GM19395 (cell line): ENCODE data around the gene SERPINB1.

ENCODE experiments used
- ATAC-seq: cut with Tn5 transposase; IDR thresholded peaks from one replicate; pipeline ENCODE4 v1.9.1; 2021; ENCODE audit warnings: mild to moderate bottlenecking, moderate library complexity; ENCODE audit not compliant: unreplicated experiment

SERPINB1 gene

DNA sequence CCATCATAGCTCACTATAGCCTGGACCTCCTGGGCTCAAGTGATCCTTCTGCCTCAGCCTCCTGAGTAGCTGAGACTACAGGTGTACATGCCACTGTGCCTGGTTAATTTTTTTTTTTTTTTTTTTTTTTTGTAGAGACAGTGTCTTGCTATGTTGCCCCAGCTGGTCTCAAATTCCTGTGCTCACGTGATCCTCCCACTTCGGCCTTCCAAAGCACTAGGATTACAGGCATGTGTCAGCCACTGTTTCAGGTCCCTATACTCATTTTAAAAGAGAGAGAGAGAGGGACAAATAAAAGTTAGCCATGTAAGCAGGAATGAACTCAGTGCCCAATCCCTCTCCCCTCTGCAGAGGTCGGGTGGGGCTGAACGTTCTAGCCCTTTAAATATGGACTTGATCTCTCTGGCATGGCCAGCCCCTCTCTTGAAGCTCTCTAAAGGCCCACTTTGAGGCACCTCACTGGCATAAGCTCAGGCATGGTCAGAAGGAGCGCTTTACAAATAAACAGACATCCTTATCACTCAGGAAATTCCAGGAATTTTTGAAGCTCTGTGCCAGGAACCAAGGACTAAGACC, 9.0 kb upstream of the SERPINB1 start:
- no peak for ATAC-seq

- no peak for ATAC-seq
Measured at GRCh38 chr6:2848851-2849250, 7.2 kb upstream of the SERPINB1 start.

DNA sequence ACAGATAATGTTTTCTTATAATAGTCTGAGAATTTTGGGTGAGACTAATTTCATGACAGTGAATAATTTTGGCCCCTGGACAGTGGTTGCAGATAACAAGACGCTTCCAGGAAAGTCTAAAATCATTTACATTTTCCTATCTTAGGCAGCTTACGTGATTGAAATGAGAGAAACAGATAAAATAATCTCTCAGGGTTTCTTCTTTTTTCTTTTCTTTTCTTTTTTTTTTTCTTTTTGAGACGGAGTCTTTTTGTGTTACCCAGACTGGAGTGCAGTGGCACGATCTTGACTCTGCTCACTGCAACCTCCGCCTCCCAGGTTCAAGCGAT, 4.2 kb upstream of the SERPINB1 start:
- no peak for ATAC-seq

DNA sequence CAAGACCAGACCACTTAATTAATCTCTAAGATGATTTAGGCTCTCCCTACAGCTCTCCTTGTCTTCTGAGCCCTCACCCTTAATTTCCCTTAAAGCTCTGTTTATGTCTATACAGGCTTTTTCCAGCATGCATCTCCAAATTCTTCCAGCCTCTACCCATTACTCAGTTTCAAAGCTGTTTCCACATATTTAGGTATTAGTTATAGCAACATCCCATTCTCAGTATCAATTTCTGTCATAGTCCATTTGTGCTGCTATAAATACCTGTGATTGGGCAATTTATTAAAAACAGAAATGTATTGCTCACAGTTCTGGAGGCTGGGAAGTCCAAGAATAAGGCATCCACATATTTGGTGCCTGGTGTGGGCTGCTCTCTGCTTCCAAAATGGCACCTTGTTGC, 2.3 kb upstream of the SERPINB1 start:
- ATAC-seq: no peak

GRCh38 chr6:2843138-2843740, 1.6 kb upstream of the SERPINB1 start:
- ATAC-seq: no peak

GRCh38 chr6:2842139-2842552, 483 bp upstream of the SERPINB1 start:
- no peak for ATAC-seq

- ATAC-seq: no peak
Measured at GRCh38 chr6:2840749-2841061, 958 bp downstream of the SERPINB1 start.

DNA sequence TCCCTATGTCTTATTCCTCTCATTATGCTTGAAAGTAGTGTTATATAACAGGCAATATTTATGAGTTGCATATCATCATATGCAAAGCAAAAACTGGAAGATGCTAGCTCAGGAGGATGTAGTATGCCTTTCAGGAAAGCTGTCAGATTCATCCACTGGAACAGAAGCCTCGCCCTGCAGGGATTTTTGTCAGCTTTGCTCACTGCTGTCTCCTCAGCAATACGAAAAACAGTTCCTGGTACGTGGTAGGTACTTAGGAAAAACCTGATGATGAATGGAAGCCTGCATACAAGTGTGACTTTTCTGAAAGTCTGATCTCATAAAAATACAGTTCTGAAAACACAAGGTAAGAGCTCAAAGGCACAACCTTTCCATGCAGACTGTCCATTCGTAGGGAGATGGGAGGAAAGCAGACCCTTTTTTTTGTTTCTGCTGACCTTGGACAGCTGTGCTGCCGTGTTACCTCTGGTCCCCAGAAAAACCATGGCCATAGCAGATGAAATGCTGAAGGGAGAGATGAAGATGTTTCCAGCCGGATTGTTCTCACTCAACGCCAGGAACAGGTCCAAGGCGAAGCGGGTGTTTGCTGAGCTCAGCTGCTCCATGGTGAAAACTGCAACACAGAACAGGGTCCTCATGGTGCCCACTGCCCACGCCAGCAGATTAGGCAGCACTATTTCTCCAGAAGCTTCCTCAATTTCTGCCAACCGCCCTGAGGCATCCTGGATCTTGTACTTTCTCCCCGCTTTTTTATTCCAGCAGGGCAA, 1.5 kb downstream of the SERPINB1 start:
- ATAC-seq: no peak

- no peak for ATAC-seq
Measured at GRCh38 chr6:2839195-2839981, 2.3 kb downstream of the SERPINB1 start.

- no peak for ATAC-seq
Measured at GRCh38 chr6:2838251-2838650, 3.4 kb downstream of the SERPINB1 start.

DNA sequence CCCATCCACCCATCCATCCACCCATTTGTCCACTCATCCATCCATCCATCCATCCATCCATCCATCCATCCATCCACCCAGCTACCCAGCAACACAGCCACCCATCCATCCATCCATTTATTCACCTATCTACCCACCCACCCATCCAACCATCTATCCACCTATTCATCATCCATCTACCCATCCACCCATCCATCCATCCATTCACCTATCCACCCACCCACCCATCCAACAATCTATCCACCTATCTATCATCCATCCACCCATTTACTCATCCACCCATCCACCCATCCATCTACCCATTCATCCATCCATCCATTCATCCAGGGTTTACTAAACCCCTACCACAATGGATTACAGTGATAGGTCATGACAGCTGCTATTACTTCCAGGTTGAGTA, 7.4 kb downstream of the SERPINB1 start:
- no peak for ATAC-seq

- no peak for ATAC-seq
Measured at GRCh38 chr6:2831392-2831791, 10.3 kb downstream of the SERPINB1 start.

- no peak for ATAC-seq
Measured at GRCh38 chr6:2830183-2830582, 11.5 kb downstream of the SERPINB1 start.

- no peak for ATAC-seq
Measured at GRCh38 chr6:2829253-2829652, 12.4 kb downstream of the SERPINB1 start.

DNA sequence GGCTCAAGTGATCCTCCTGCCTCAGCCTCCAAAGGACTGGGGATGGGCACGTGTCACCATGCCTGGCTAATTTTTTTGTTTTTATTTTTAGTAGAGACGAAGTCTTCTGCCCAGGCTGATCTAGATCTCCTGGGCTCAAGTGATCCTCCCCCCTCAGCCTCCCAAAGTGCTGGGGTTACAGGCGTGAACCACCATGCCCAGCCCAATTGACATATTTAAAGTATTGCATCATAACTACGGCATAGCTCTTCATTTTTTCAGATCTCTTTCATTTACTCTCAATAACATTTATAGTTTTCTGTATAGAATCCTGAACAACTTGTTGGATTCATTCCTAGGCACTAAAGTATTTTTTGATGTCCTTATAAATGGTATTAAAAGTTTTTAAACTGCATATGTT, 13.0 kb downstream of the SERPINB1 start:
- ATAC-seq: no peak

GRCh38 chr6:2827142-2827541, 14.5 kb downstream of the SERPINB1 start:
- ATAC-seq: no peak

- ATAC-seq: no peak
Measured at GRCh38 chr6:2826131-2826530, 15.5 kb downstream of the SERPINB1 start.

DNA sequence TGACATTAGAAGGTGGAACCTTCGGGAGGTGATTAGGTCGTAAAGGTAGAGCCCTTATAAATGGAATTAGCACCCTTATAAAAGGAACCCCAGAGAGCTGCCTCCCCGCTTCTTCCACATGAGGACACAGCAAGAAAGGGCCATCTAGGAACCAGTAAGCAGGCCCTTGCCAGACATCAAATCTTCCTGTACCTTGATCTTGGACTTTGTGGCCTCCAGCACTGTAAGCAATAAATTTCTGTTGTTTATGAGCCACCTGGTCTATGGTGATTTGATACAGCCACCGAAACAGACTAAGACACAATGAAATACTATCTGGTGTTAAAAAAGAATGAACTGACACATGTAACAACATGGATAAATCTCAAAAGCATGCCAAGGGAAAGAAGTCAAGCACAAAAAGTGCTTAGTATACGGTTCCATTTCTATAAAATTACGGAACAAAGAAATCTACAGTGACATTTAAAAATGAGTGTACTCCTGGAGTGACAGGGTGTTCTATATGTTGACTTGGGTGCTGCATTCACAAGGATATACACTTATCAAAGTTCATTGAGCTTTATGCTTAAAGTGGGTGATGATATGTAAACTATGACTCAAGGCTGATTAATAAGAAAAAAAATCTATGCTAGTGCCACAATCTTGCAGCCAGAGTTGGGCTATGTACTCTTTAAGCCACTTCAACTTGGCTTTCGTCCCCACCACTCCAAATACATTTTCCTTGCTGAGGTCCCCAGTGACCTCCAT, 18.4 kb downstream of the SERPINB1 start:
- ATAC-seq: no peak

DNA sequence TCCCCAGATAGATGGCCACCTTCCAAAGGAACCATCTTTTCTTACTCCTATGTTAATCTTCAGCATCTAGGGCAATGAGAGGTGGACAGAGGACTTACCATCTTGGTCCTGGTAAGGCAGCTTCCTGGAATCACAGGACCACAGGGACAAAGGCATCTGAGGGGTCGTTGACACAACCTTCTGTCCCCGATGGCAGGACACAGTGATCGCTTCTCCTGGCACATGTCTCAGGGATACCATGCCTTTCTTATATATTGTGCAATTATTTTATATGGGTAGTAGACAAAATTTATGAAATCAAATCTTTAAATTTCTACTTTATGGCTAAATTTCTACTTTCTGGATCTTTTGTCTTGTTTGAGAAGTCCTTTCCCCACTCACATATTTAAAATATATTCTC, 20.1 kb downstream of the SERPINB1 start:
- ATAC-seq: no peak

DNA sequence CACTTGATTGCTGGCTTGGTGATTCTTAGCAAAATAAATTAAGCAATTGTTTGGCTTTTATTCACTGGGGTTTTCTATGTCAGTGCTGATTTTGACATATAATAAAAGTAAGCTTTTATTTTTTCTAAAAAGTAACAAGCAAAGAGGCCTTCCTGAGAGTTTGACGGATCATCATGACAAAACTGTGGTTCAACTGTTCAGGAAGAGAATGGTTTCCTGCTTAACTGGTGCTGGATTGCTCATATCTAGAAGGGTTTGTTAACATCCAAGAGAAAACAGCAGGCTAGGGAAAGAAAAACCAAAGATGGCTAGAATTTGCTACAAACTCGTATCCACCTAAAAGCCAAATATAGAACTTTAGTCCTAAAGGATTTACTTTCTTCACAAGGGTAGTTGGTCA, 21.2 kb downstream of the SERPINB1 start:
- no peak for ATAC-seq

- no peak for ATAC-seq
Measured at GRCh38 chr6:2819978-2820377, 21.7 kb downstream of the SERPINB1 start.
